GOT3 (cell line): ENCODE measurements around the gene LAMA4.

Experiments
- DNase-seq: peaks from one replicate; lab custom pipeline; 2025; ENCODE audit warnings: mixed read lengths; lab: John Stamatoyannopoulos, UW

Gene LAMA4

DNA sequence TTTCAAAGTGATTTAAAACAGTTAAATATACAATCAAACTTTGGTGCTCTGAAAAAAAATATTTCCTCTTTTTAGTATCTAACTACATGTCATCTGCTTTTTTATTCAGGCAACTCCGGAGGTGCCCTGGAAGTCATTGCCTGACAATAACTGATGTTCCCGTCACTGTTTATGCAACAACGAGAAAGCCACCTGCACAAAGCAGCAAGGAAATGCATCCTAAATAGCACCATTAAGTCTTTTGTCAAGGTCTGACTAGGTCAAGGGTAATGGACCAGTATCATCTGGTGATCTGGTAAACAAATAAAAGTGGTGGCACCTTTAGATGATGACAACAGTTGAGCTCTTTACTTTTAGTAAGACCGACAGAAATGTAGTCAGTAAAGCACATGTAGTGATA lies 153.8 kb downstream of the LAMA4 start:
- DNase-seq = no peak

DNA sequence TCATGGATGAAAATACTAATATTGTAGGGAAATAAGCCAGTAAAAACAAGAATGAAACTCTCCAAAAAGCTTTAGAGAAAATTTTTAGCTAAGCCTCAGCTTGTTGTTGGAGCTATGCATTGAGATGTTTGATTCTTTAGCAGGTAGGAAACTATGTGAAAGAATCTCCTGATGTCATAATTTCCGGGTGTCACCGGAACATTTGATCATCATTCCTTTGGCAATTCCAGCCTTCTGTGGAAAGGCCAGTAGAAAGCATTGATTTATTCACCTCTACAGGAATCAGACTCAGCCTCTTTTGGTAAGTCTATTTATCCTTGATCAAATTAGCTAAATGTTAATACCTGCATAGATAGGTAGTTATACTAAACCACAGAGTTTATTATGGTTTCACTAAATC lies 157.5 kb downstream of the LAMA4 start:
- no peak for DNase-seq

DNA sequence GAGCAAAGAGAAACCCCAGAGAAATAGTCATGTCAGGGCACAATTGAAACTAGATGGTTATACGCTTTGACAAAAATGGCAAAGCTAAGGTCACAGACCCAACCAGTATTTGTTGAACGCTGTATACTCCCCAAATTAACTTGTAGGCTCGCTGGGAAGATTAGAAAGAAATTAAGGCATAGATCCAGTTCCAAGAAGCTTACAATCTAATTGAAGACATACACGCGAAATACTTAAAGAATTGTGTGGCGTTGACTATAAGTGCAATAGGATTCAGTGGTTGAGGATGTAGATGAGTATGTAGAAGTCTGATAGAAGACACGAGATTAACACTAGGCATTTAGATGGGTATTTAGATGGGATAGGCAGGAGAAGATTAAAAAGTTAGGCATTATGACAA lies 166.5 kb downstream of the LAMA4 start:
- DNase-seq = no peak

DNA sequence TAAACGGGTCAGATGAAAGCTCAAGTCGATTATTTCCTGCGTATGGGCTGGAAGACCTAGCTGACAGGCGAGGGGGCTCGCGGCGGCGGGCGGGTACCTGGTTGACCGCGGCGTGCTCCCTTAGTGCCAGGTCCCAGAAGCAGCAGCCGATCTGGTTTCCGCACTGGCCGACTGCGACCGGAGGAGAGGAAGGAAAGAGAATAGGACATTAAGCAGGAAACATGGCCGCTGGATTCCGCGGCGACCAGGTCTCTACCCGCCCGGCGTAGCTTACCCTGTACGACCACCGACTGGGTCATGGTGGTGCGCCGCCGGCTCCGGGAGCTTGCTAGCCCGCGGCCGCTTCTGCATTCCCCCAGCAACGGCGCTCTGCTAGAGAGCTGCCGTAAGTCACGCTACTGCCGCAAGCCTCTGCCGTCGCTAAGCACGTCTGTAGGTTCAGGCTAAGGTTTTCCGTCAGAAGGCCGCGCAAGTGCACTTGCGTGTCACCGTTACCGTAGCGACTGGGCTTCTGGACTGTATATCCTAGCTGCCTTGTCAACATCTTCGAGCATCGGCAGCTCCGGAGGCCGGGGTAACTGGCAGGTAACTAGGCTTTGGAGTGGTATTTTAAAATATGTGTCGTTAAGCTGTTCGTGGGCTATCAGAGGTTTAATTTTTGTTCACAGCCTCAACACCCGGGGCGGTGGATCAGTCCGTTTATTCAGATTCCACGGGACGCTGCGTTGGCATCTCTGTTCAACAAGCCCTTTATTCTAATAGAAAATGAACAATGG lies 167.0 kb downstream of the LAMA4 start, which contains the start of the genes FAM229B and TUBE1:
TSS of gene FAM229B (plus strand) at position 456 of the 776 bp plus-strand sequence. CDS start 11,693 bp downstream, outside the sequence.
TSS of gene TUBE1 (minus strand) at position 347 of the 776 bp plus-strand sequence. CDS start at position 299, 48 bp downstream.
- DNase-seq = peak; percentile 72

DNA sequence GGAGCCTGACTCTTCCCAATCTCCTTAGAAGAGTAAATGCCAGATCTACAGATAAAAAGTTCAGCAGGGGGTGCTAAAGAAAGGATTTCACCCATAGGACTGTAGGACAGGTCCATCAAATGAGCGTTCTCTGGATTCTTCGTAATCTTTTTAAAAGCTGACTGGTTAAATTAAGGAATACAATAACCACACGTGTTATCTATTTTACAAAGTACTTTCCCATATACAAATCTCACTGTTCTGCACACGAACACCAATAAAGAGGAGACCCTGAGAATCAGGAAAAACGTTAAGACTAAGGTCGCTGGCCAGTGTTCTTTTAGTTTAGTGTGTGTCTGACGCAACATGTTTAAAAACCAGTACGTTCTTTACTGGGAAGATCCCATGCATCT lies 167.6 kb downstream of the LAMA4 start:
- DNase-seq = no peak

DNA sequence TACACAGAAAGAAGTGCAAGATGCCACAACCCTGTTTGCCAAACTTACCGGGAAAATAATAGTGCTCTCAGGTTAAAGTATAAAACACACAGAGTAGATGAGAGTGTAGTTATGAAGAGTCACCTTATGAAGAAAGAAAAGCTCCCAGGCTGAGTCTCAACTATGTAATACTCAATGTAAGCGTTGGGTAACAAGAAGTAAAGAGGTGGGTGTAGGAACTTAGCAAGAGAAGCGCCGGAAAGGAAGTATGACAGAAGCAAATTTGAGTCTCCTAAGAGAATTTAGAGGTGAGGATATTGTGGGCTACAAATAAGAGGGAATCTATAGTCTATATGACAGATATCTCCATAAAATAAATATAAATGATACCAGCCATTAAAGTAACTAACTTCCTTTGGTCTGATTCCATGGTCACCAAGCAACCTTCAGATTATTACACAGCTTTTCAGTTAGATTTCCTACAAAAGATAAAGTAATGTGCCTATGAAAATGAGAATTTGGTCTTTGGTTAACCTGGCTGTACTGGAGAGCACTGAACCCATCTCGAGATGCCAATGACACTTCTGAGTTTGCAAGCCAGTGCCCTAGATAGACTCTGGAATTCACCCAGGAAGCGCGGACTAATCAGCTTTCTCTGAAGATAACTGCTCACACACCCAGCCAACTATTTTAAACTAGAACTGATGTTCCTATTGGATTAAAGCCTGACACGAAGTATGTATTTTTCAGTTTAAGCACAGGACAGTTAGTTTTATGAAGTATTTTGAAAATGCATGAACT lies 168.9 kb downstream of the LAMA4 start:
- DNase-seq = no peak

DNA sequence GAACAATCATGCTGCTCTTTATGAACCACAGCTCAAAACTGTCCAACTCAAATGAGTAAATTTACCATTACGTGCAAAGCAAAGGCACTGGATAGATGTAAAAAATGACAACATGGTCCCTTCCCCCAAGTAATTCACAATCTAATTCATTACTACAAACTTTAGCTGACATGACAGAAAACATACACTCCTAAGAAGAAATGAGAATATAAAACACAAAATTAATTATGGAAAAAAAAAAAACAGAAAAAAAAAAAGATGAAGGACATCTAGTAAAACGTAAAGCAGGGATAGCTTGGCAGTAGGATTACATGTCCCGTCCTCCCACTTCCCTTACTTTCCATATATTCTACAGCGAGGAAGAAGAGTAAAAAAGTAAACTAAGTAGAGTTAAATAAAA lies 172.8 kb downstream of the LAMA4 start:
- DNase-seq = no peak

DNA sequence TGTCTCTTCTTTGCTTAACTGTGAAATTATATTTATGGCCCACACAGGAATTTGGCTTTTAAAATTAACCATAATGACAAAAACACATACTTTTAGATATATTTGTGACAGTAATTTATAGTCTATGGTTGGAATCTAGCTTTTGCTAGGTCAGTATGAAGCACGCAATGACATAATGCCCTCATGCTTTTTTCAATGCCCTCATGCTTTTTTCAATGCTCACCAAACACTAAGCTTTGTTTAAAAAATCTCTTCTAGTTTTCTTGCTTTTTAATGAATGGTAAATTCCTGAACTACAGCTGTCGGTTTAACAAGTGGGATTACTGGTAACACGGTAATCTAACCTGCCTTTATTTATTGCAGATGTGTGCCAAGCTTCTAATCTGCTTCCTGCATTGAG lies 187.8 kb downstream of the LAMA4 start:
- DNase-seq = no peak

DNA sequence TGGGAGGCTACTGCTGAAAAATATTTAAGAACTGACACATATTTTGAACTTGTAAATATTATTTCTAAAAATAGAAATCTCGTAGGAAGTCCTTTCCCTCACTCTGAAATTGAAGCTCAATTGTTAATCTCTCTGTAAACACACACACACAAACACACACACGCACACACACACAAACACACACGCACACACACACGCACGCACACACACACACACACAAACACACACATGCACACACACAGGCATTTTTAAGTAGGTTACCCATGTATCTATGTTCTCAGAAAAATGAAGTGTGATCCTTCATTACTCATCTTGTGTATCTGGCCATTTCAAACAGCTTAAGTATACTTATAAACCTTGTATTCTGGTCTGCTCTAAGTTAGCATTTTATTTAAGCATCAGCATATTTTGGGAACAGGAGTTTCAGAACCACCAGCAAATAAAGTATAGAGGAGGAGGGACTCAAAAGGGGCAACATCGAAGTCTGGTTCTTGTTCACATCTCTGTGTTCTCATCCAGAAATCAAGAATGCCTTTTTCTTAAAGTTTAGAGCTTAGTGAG lies 188.9 kb downstream of the LAMA4 start:
- no peak for DNase-seq

DNA sequence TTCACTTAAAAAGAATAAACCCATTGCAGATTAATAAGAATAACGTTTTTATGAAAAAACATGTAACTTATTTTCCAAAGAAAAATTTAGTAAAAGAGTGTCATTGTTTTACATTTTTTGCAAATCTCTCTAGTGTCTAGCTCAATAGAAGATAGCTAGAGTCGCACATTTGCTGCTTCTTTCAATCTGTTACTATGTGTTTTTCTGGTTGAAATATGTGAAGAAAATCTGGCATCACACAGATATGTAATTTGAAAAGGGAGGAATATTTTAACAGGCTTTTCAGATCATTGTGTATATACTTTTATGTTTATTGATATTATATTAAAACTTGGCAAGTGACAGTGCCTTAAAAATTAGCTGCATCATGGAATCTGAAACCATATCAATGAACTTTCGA lies 191.4 kb downstream of the LAMA4 start:
- DNase-seq = no peak

DNA sequence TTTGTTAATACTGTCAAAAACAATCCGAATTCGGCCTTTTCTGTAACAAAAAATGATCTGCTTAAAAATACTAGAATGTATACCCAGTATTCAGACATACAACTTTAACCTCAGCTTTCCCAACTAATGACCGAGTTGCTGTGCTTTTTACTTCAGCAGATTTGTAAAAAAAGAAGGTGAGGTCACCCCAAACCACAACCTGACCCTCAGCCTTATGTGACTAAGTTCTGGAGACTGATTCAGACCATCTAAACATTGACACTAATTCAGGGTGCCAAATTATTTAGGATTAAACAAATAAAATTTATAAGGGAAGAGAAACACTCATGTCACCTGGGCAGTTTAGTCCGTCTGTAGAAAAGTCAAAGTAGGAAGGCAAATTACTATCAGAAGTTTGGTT lies 192.8 kb downstream of the LAMA4 start:
- DNase-seq = no peak
